Activated CD8-positive, alpha-beta memory T cell treated with anti-CD3 and anti-CD28 coated beads, Interleukin-2, amount 10 ng/mL, durations not matched to agents 7 days and 5 days (primary cell): ENCODE data around the gene CTSA. TPM values are rescaled to one million over a fixed set of nuclear protein-coding genes. Genes with fewer than 3 reads are reported as not detected.

Source experiments
- ATAC-seq: fragments of 150-1000 bp; cut with Tn5 transposase; one replicate; pipeline ENCODE4 v1.10.0; 2021; ENCODE audit warnings: moderate library complexity
- CTCF ChIA-PET: fragments of 350-600 bp; sonication (Branson Sonifier 250); formaldehyde crosslinking; loops from one replicate; lab custom pipeline; 2021; ENCODE audit warnings: antibody characterized with exemption; lab: Charles Lee
- DNase-seq: peaks from one replicate; pipeline ENCODE4 v3.0.0-alpha.2; 2020
- H3K27ac Mint-ChIP-seq: one replicate; pipeline ENCODE4 v1.8.0; 2021; ENCODE audit warnings: mild to moderate bottlenecking, mixed read lengths
- H3K27me3 Mint-ChIP-seq: one replicate; pipeline ENCODE4 v1.8.0; 2021; ENCODE audit warnings: mixed read lengths
- H3K36me3 Mint-ChIP-seq: one replicate; pipeline ENCODE4 v1.8.0; 2021; ENCODE audit warnings: mild to moderate bottlenecking, mixed read lengths
- H3K4me1 Mint-ChIP-seq: one replicate; pipeline ENCODE4 v1.8.0; 2021; ENCODE audit warnings: mixed read lengths
- H3K4me3 Mint-ChIP-seq: one replicate; pipeline ENCODE4 v1.8.0; 2021; ENCODE audit warnings: mild to moderate bottlenecking, moderate library complexity, mixed read lengths
- H3K9me3 Mint-ChIP-seq: one replicate; pipeline ENCODE4 v1.8.0; 2022; ENCODE audit warnings: low read depth, mixed read lengths
- total RNA-seq, 2 experiments: library from RNA; stranded (reverse); gene quantifications; one replicate each; pipeline ENCODE4 v1.2.3, GENCODE V29; 2021

CTSA gene
- total RNA-seq, result 10 to 100 TPM; 55.5 to 69.6 TPM

GRCh38 chr20:45890985-45891983 lies at the start of gene CTSA, which contains the start of gene NEURL2:
Gene CTSA (plus strand): TSS chr20:45891335. CDS start chr20:45891569, 234 bp downstream.
Gene NEURL2 (minus strand): TSS chr20:45891208. CDS start chr20:45890991, 217 bp downstream.
- H3K4me1 Mint-ChIP-seq, result peaks cover 35% of the 10 kb centered on the region
- ATAC-seq, result peak; percentile 88
- no peaks in the 10 kb centered on the region for H3K9me3 Mint-ChIP-seq
- peak within 1 kb of the TSS; percentile 75 for H3K27ac Mint-ChIP-seq
- peak; percentile 91 for DNase-seq
- CTCF ChIA-PET, result interaction anchor here (0.7 to 3.5 kb wide), 13 partner anchors 8 to 100 kb away, joined by 3 to 19 read pairs (median 3); partner anchors contain the start of genes DNTTIP1, PCIF1, WFDC3 and ZSWIM1
- peaks cover 4% of the 10 kb centered on the region for H3K36me3 Mint-ChIP-seq
- no peaks in the 10 kb centered on the region for H3K27me3 Mint-ChIP-seq
- peak within 1 kb of the TSS; percentile 84 for H3K4me3 Mint-ChIP-seq

GRCh38 chr20:45841407-45842129 lies 49.6 kb upstream of the CTSA start:
- Mint-ChIP-seq H3K4me1 (peaks cover 6% of the 10 kb centered on the region), H3K27ac (no peak overlapping the region), H3K36me3 (peaks cover 6% of the 10 kb centered on the region), H3K4me3 (no peak overlapping the region), H3K9me3 (no peaks in the 10 kb centered on the region), H3K27me3 (no peaks in the 10 kb centered on the region)
- ATAC-seq (no peak), DNase-seq (no peak)
- CTCF ChIA-PET, result interaction anchor here (1.0 kb wide), 1 partner anchor 111 kb away, joined by 3 read pairs; no protein-coding TSS in a partner anchor

DNA sequence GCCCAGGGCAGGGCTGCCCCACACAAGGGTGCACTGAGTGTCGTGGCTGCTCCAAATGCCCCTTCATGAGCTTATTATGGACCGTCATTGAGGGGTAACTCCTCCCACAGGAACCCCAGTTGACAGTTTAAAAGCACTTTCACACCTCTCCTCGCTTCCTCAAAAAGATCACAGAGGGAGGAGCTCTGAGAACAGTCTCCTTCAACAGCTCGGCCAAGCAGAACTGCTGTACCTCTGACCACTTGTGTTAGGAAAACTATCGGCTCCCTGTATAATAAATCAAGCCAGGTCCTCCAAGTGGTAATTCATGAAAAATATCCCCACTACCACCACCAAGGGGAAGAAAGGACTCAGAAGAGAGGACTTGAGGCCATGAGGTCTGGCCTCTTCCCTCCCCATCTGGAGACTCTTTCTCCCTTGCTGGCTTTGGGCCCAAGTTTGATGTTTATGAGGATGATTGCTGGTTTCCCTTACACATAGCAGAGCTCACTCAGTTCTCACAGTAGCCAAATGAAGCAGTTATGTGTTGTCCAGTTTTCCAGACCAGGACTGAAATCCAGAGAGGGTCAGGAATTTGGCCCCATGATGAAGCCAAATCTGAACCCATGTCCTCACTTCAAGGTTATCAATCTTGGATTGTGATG lies 48.8 kb upstream of the CTSA start:
- H3K9me3 Mint-ChIP-seq, result no peaks in the 10 kb centered on the region
- DNase-seq (no peak), ATAC-seq (peak; percentile 33)
- no peaks in the 10 kb centered on the region for H3K27me3 Mint-ChIP-seq
- no peak overlapping the region for H3K4me3 Mint-ChIP-seq
- H3K27ac Mint-ChIP-seq, result peak overlapping the region; percentile 38
- CTCF ChIA-PET, result interaction anchor here (1.0 to 1.5 kb wide), 2 partner anchors 16 to 19 kb away, joined by 3 to 4 read pairs; no protein-coding TSS in a partner anchor
- peaks cover 6% of the 10 kb centered on the region for H3K4me1 Mint-ChIP-seq
- peaks cover 5% of the 10 kb centered on the region for H3K36me3 Mint-ChIP-seq

GRCh38 chr20:45843506-45843905 lies 47.6 kb upstream of the CTSA start:
- Mint-ChIP-seq H3K9me3 (no peaks in the 10 kb centered on the region), H3K4me3 (no peak overlapping the region), H3K27me3 (no peaks in the 10 kb centered on the region), H3K4me1 (peaks cover 6% of the 10 kb centered on the region), H3K36me3 (peaks cover 5% of the 10 kb centered on the region), H3K27ac (no peak overlapping the region)
- DNase-seq, result no peak
- no peak for ATAC-seq
- CTCF ChIA-PET, result interaction anchor here (1.5 kb wide), 1 partner anchor 17 kb away, joined by 3 read pairs; no protein-coding TSS in a partner anchor

GRCh38 chr20:45845452-45845851 lies 45.7 kb upstream of the CTSA start:
- ATAC-seq (no peak), DNase-seq (no peak)
- Mint-ChIP-seq H3K36me3 (peaks cover 12% of the 10 kb centered on the region), H3K9me3 (no peaks in the 10 kb centered on the region), H3K4me1 (peaks cover 6% of the 10 kb centered on the region), H3K4me3 (no peak overlapping the region), H3K27ac (no peak overlapping the region), H3K27me3 (no peaks in the 10 kb centered on the region)
- CTCF ChIA-PET, result no interaction called here

DNA sequence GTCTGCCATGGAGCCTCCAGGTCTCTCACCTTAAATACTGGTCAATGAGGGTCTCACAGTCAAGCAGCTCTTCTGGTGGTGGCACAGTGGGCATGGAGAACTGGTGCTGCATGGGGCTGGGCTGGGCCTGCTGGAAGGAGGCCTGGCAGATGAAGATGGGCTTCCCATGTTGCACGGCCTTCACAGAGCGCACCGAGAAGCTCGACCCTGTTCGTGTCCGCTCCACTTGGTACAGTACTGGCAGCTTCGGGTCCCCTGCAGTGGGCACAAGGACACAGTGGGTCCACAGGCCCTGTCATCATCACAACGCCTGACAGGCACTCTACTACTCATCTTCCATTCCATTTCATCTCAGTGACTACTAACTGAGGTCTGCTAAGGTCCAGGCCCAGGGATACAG lies 42.7 kb upstream of the CTSA start:
- CTCF ChIA-PET, result interaction anchor here (1.0 kb wide), 1 partner anchor 20 kb away, joined by 3 read pairs; no protein-coding TSS in a partner anchor
- Mint-ChIP-seq H3K9me3 (no peaks in the 10 kb centered on the region), H3K27me3 (no peaks in the 10 kb centered on the region), H3K4me3 (no peak overlapping the region), H3K4me1 (no peaks in the 10 kb centered on the region), H3K27ac (no peak overlapping the region), H3K36me3 (peaks cover 17% of the 10 kb centered on the region)
- DNase-seq, result no peak
- no peak for ATAC-seq

DNA sequence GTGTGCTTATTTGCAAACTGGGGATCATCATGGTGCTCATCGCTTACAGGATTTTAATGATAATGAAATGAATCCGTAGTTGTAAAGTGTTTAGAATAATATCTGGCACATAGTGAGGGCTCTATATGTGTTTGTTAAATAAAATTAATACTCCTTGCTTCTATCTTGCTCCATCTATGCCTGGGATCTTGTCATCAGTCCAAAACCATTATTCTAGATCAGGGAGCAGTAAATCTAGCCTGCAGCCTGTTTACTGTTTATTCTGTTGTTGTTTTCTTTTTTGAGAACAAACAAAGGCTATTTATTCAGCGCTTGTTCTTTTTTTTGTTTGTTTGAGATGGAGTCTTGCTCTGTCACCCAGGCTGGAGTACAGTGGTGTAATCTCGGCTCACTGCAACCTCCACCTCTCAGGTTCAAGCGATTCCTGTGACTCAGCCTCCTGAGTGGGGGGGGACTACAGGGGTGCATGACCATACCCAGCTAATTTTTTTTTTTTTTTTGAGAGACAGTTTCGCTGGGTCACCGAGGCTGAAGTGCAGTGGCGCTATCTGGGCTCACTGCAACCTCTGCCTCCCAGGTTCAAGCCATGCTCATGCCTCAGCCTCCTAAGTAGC lies 42.1 kb upstream of the CTSA start:
- DNase-seq (no peak), ATAC-seq (no peak)
- peaks cover 20% of the 10 kb centered on the region for H3K36me3 Mint-ChIP-seq
- H3K9me3 Mint-ChIP-seq, result no peaks in the 10 kb centered on the region
- no peak overlapping the region for H3K27ac Mint-ChIP-seq
- H3K4me1 Mint-ChIP-seq, result no peaks in the 10 kb centered on the region
- H3K27me3 Mint-ChIP-seq, result no peaks in the 10 kb centered on the region
- no peak overlapping the region for H3K4me3 Mint-ChIP-seq
- CTCF ChIA-PET, result interaction anchor here (1.0 kb wide), 1 partner anchor 20 kb away, joined by 3 read pairs; no protein-coding TSS in a partner anchor

DNA sequence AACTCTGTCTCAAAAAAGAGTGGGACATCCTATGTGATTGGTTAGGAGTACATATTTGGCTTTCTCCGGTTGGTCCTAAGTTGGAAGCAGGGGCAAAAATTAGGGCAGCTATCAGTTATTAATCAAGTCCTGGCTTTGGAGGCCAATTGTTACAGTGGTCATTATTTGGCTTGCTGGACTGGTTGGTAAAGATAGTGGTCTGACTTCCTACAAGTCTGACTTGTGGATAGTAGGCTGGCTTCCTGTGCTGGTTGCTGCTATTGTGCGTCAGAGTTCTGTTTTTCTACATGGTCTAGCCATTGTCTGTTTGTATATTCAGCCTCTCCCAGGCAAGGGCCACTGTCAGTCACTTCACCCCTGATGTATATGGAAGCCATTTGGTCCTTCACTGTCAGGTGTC lies 40.9 kb upstream of the CTSA start:
- no peak overlapping the region for H3K27ac Mint-ChIP-seq
- CTCF ChIA-PET, result no interaction called here

GRCh38 chr20:45850926-45851325 lies 40.2 kb upstream of the CTSA start:
- ATAC-seq (no peak), DNase-seq (no peak)
- H3K27ac Mint-ChIP-seq, result no peak overlapping the region
- no peaks in the 10 kb centered on the region for H3K9me3 Mint-ChIP-seq
- CTCF ChIA-PET, result interaction anchor here (1.2 to 1.8 kb wide), 3 partner anchors 18 to 119 kb away, joined by 3 to 5 read pairs (median 3); partner anchors contain the start of gene SNX21
- peaks cover 19% of the 10 kb centered on the region for H3K36me3 Mint-ChIP-seq
- H3K4me1 Mint-ChIP-seq, result peaks cover 10% of the 10 kb centered on the region
- no peak overlapping the region for H3K4me3 Mint-ChIP-seq
- H3K27me3 Mint-ChIP-seq, result no peaks in the 10 kb centered on the region

More for the DNA sequence above, 40.9 kb upstream of the CTSA start:
- H3K9me3 Mint-ChIP-seq, result no peaks in the 10 kb centered on the region
- H3K4me1 Mint-ChIP-seq, result peaks cover 6% of the 10 kb centered on the region
- no peak overlapping the region for H3K4me3 Mint-ChIP-seq
- H3K36me3 Mint-ChIP-seq, result peaks cover 19% of the 10 kb centered on the region
- ATAC-seq (no peak), DNase-seq (no peak)
- H3K27me3 Mint-ChIP-seq, result no peaks in the 10 kb centered on the region

DNA sequence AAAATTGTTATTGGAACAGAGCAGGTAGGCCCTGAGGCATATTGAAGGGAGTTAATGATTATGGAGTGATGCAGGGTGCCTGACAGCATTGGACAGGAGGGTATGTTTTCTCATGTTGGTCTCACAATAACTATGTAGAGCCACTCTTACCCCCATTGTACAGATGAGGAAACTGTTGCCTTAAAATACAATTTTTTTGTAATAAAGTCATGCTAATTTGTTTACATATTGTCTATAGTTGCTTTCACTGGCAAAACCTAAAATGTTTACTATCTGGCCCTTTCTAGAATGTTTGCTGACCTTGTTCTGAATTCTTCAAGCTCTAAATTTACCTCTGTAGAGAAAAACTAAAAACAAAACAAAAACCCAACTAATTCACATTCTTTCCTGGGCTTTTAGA lies 39.6 kb upstream of the CTSA start:
- H3K36me3 Mint-ChIP-seq, result peaks cover 19% of the 10 kb centered on the region
- DNase-seq (no peak), ATAC-seq (no peak)
- H3K9me3 Mint-ChIP-seq, result no peaks in the 10 kb centered on the region
- CTCF ChIA-PET, result interaction anchor here (1.0 to 1.8 kb wide), 5 partner anchors 17 to 118 kb away, joined by 3 to 5 read pairs (median 3); partner anchors contain the start of gene SNX21
- no peaks in the 10 kb centered on the region for H3K27me3 Mint-ChIP-seq
- H3K27ac Mint-ChIP-seq, result no peak overlapping the region
- peaks cover 15% of the 10 kb centered on the region for H3K4me1 Mint-ChIP-seq
- no peak overlapping the region for H3K4me3 Mint-ChIP-seq

DNA sequence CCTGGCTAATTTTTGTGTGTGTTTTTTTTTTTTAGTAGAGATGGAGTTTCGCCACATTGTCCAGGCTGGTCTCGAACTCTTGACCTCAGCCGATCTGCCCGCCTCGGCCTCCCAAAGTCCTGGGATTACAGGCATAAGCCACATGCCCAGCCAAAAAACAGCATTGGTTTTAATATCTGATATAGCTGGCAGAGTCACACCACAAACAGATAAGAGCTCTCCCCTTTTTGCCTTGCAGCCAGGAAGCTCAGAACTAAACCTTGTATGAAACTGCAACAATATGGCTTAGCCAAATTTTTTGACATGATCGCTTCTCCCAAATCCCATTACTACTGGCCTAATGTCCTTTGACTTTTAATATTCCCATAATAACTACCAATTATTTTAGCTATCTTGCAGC lies 38.8 kb upstream of the CTSA start:
- ATAC-seq (no peak), DNase-seq (no peak)
- peaks cover 19% of the 10 kb centered on the region for H3K4me1 Mint-ChIP-seq
- no peaks in the 10 kb centered on the region for H3K9me3 Mint-ChIP-seq
- H3K27me3 Mint-ChIP-seq, result no peaks in the 10 kb centered on the region
- no peak overlapping the region for H3K4me3 Mint-ChIP-seq
- no peak overlapping the region for H3K27ac Mint-ChIP-seq
- CTCF ChIA-PET, result interaction anchor here (0.8 to 1.8 kb wide), 5 partner anchors 18 to 160 kb away, joined by 3 to 5 read pairs (median 3); partner anchors contain the start of gene SNX21
- H3K36me3 Mint-ChIP-seq, result peaks cover 19% of the 10 kb centered on the region

- CTCF ChIA-PET, result interaction anchor here (1.5 to 2.7 kb wide), 2 partner anchors 54 to 117 kb away, joined by 3 to 5 read pairs; no protein-coding TSS in a partner anchor
- no peak overlapping the region for H3K27ac Mint-ChIP-seq
- no peak overlapping the region for H3K4me3 Mint-ChIP-seq
- no peaks in the 10 kb centered on the region for H3K9me3 Mint-ChIP-seq
- peaks cover 19% of the 10 kb centered on the region for H3K36me3 Mint-ChIP-seq
- no peaks in the 10 kb centered on the region for H3K27me3 Mint-ChIP-seq
- DNase-seq, result no peak
- no peak for ATAC-seq
- H3K4me1 Mint-ChIP-seq, result peaks cover 29% of the 10 kb centered on the region
These were observed 37.7 kb upstream of the CTSA start for GRCh38 chr20:45853484-45853883.
